Activated naive CD8-positive, alpha-beta T cell treated with anti-CD3 and anti-CD28 coated beads for 36 hours (primary cell): Measurements from ENCODE around the gene SKIL. TPM values are rescaled to one million over a fixed set of nuclear protein-coding genes. Genes with fewer than 3 reads are reported as not detected.

Experiments used
- DNase-seq: peaks from one replicate; pipeline ENCODE4 v3.0.0; 2021
- H3K27ac Mint-ChIP-seq: one replicate; pipeline ENCODE4 v1.8.0; 2022; ENCODE audit warnings: mild to moderate bottlenecking, moderate library complexity, mixed read lengths
- H3K27me3 Mint-ChIP-seq: one replicate; pipeline ENCODE4 v1.8.0; 2022; ENCODE audit warnings: mild to moderate bottlenecking, mixed read lengths
- H3K36me3 Mint-ChIP-seq: one replicate; pipeline ENCODE4 v1.8.0; 2021; ENCODE audit warnings: mild to moderate bottlenecking, mixed read lengths
- H3K4me1 Mint-ChIP-seq: one replicate; pipeline ENCODE4 v1.8.0; 2021; ENCODE audit warnings: mixed read lengths
- H3K4me3 Mint-ChIP-seq: one replicate; pipeline ENCODE4 v1.8.0; 2022; ENCODE audit warnings: mild to moderate bottlenecking, moderate library complexity, mixed read lengths
- H3K9me3 Mint-ChIP-seq: one replicate; pipeline ENCODE4 v1.8.0; 2022; ENCODE audit warnings: mixed read lengths
- total RNA-seq, 2 experiments: library from RNA; stranded (reverse); gene quantifications; one replicate each; pipeline ENCODE4 v1.2.3, GENCODE V29; 2021

Gene SKIL
- total RNA-seq, 2 experiments from 2014 or later = 15.2 to 15.6 TPM

DNA sequence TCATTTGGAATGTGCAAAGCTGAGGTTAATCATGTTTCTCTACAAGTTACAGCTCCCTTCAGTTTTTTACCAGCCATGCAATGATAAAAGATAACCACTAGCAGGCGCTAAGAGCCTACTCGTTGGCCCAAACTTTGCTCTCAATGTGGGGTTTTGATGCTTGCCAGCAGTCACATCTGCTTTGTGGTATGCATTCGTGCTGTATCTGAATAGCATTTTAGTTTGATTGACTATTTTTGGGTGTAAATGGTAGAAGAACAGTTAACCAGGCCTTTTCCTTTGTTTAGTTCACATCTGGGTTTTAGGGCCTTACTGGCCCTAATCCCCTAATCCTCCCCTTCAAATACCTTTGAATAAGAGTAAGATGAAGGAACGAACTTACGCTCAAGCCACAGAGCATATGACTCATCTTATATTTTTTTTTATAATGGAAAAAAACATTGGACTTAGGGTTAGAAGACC is 56.7 kb downstream of the SKIL start:
- Mint-ChIP-seq H3K27me3 (peaks cover 24% of the 10 kb centered on the region), H3K27ac (no peak overlapping the region), H3K9me3 (no peaks in the 10 kb centered on the region), H3K4me1 (peaks cover 12% of the 10 kb centered on the region), H3K4me3 (no peak overlapping the region), H3K36me3 (peaks cover 2% of the 10 kb centered on the region)
- DNase-seq = peak; percentile 19

DNA sequence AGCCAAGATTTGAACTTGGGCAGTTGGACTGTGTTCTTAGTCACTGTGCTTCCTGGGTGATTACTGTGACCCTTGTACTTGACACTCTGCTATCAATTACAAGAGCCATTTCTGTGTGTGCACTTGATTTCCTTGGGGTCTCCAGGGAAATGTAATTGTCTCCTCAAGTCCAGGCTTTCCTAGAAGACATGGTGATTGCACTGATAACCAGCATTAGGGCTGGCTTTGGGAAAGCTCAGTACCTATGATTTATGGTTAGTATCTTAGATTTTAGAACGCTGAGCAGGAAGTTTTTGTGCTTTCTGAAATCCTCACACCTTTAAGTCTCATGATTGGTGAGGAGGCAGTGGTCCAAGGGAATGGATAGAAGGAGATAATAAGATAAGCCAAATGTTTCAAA is 59.6 kb downstream of the SKIL start:
- no peak overlapping the region for H3K4me3 Mint-ChIP-seq
- H3K4me1 Mint-ChIP-seq = peaks cover 15% of the 10 kb centered on the region
- peaks cover 44% of the 10 kb centered on the region for H3K27me3 Mint-ChIP-seq
- DNase-seq = no peak
- H3K36me3 Mint-ChIP-seq = peaks cover 2% of the 10 kb centered on the region
- no peaks in the 10 kb centered on the region for H3K9me3 Mint-ChIP-seq
- H3K27ac Mint-ChIP-seq = no peak overlapping the region

DNA sequence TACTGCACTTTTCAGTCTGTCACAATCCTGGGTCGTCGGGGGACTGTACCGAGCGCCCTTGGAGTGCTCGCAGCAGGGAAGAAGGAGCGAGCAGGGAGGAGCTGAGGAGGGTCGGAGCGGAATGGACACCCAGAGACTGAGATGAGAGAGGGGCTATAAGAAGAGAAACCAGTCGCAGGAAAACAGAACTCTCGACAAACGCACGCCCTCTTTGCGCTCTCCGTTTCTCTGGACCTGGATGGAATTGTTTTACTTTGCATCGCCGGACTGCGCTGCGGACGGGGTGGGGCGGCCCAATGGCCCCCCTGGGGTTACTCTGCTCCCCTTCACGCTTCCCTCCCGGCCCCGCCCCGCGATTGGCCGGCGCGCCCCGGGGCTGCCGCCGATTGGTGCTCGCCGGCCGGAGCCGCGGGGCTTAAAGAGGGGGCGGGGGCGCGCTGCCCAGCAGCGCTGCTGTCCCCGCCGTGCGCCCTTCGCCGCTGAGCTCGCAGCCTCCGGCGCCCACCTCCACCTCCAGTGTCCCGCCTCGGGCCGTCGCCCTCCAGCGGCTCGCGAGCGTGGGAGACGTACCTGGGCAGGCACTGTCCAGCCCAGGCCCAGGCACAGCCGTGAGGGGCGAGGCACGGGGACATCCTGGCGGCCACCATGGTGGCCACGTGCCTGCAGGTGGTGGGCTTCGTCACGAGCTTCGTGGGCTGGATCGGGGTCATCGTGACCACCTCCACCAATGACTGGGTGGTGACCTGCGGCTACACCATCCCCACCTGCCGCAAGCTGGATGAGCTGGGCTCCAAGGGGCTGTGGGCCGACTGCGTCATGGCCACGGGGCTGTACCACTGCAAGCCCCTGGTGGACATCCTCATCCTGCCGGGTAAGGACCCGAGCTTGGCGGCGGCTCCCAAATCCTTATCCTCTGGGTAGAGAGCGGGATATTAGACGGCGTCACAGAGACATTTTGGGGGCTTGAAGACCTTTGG is 61.2 kb downstream of the SKIL start, which contains the start of gene CLDN11:
CLDN11 (plus strand) TSS at position 447 of the 977 bp plus-strand sequence; CDS start at position 646, 199 bp downstream.
- Mint-ChIP-seq H3K4me3 (peak within 1 kb of the TSS; percentile 66), H3K27me3 (peaks cover 49% of the 10 kb centered on the region), H3K4me1 (peaks cover 15% of the 10 kb centered on the region), H3K9me3 (no peaks in the 10 kb centered on the region), H3K36me3 (peaks cover 2% of the 10 kb centered on the region), H3K27ac (no peak within 1 kb of the TSS)
- DNase-seq = no peak

DNA sequence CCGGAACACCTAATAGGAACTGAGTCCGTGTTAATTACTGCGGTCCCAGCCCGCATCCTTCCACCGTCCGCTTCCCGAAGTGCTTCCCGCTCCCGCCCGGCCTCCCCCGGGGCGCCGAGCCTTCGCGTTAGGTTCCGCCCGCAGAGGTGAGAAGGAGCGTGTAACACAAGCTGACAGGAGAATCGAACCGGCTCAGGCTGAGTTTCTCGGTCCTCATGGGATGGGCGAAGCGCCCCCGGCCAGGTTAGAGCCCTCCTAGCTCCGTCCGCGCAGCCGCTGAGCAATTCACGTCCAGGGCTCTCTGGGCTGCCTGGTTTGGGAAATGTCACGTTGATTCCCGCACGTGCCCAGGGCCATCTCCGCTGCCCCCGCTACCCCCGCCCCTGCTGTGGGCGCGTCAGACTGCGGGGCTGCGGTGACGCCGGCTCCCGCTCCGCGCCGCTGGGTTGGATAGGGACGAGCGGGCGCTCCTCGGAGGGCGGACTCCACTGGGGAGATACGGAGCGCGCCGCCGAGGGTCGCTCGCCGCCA is 62.1 kb downstream of the SKIL start:
- H3K4me3 Mint-ChIP-seq = no peak overlapping the region
- no peak overlapping the region for H3K27ac Mint-ChIP-seq
- H3K27me3 Mint-ChIP-seq = peaks cover 49% of the 10 kb centered on the region
- peaks cover 11% of the 10 kb centered on the region for H3K4me1 Mint-ChIP-seq
- DNase-seq = no peak
- H3K9me3 Mint-ChIP-seq = no peaks in the 10 kb centered on the region
- H3K36me3 Mint-ChIP-seq = peaks cover 2% of the 10 kb centered on the region

DNA sequence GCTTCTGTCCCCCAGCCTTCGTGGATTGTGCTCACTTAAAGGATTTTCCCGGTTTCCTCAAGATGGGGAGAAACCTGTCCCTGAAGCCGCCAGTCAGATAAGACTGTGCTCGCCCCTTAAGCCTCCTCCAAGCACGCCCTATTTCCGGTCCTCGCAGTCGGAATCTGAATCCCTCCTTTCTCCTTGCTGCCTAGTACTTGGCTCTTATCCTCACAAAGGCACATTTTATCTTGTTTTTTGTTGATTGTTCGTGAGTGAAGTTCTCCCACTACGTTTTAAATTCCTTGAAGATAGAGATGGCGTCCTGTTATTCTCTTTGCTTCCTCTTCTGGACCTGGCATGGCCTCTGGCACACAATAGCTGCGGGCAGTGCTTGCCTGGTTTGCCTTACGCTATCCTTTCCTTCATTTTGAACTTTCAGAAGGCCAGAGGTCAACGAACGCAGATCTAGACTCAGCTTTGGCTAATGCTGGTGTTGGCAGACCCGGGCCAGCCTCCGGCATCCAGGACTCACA is 62.8 kb downstream of the SKIL start:
- Mint-ChIP-seq H3K27ac (no peak overlapping the region), H3K4me1 (peaks cover 9% of the 10 kb centered on the region), H3K27me3 (peaks cover 53% of the 10 kb centered on the region), H3K4me3 (no peak overlapping the region), H3K9me3 (no peaks in the 10 kb centered on the region), H3K36me3 (peaks cover 2% of the 10 kb centered on the region)
- no peak for DNase-seq

DNA sequence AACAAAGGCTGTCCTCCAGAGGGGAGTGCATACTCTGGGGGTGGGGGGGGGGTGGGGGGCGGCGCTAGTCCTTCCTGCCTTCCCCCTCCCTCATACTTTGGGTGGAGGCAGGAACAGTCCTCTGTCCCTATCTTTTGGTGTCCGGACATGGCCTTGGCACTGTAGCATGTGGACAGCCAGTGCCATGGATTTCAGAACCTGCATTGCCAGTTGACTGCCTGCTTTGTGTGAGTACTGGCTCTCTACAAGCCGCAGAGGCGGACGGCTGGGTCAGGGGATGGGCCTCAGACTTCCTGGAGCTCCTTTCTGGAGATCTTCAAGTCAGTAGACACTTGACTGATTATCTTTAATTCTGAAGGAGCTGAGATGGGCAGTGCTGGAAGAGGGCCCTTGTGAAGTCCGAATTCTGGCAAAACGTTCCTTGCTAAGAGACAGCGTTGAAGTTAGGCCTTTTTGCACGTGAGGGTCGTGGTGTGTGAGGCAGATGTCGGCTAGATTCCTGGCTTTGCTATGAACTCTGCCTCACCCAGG is 63.7 kb downstream of the SKIL start:
- Mint-ChIP-seq H3K36me3 (peaks cover 2% of the 10 kb centered on the region), H3K27me3 (peaks cover 55% of the 10 kb centered on the region), H3K4me1 (peaks cover 9% of the 10 kb centered on the region), H3K27ac (no peak overlapping the region), H3K9me3 (no peaks in the 10 kb centered on the region), H3K4me3 (no peak overlapping the region)
- no peak for DNase-seq

DNA sequence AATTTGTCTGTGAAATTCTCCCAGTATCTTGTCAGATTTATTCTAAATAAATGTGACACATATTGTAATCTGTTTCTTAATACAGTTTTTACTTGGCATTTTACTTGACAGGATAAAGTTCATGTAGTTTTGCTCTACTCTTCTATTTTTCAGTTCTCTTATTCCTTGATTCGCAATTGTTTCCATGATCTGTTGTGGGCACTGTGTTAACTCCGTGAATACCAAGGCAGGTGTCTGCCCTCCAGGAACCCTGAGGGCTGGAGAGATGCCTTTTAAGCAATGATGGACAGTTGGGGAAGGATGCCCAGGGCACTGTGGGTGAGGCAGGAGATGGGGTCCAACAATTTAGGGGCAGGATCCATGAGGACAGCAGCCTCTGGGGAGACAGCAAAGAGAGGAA is 64.2 kb downstream of the SKIL start:
- Mint-ChIP-seq H3K4me1 (peaks cover 9% of the 10 kb centered on the region), H3K9me3 (no peaks in the 10 kb centered on the region), H3K27me3 (peaks cover 56% of the 10 kb centered on the region), H3K4me3 (no peak overlapping the region), H3K36me3 (peaks cover 2% of the 10 kb centered on the region), H3K27ac (no peak overlapping the region)
- no peak for DNase-seq

DNA sequence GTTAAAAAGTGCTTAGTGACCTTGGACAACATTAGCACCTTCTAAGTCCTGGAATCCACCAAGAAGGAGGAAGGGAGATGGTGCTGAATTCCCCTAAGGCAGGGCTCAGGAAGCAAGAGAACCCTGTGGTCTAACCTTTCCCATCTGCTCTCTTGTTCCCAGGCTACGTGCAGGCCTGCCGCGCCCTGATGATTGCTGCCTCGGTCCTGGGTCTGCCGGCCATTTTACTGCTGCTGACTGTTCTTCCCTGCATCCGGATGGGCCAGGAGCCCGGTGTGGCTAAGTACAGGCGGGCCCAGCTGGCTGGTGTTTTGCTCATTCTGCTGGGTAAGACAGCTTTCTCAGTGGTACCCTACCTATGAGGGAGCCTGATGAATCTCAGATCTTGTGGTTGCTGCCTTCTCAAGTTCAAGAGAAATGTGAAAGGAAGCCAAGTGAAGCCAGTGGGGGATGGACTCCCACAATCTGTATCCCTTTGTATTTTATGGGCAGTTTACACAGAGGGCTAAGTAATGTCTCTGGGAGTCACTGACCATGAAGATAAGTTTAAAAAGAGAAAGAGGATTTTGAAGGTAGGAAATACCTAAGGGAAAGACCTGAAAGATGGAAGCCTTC is 65.6 kb downstream of the SKIL start:
- H3K9me3 Mint-ChIP-seq = no peaks in the 10 kb centered on the region
- no peak overlapping the region for H3K4me3 Mint-ChIP-seq
- DNase-seq = no peak
- peaks cover 2% of the 10 kb centered on the region for H3K36me3 Mint-ChIP-seq
- H3K27ac Mint-ChIP-seq = no peak overlapping the region
- H3K4me1 Mint-ChIP-seq = peaks cover 10% of the 10 kb centered on the region
- peaks cover 46% of the 10 kb centered on the region for H3K27me3 Mint-ChIP-seq

DNA sequence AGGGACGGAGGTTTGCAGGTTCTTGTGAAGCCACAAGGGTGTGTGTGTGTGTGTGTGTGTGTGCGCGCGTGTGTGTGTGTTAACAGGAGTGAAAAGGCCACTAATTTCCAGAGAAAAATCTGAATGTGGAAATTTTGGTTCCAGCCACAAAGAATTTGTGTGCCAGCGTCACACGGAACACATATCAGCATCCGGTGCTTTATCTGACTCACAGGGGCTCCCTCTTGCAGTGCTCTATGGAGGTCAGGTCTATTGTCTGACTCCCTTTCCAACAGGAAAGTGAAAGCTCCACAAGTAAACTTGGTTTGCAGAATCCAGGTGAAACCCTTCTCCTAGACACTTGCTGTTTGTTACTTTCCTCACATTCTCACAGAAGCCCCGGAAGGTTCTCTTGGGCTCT is 67.4 kb downstream of the SKIL start:
- DNase-seq = no peak
- H3K36me3 Mint-ChIP-seq = no peaks in the 10 kb centered on the region
- no peak overlapping the region for H3K4me3 Mint-ChIP-seq
- H3K9me3 Mint-ChIP-seq = no peaks in the 10 kb centered on the region
- H3K27ac Mint-ChIP-seq = no peak overlapping the region
- peaks cover 35% of the 10 kb centered on the region for H3K27me3 Mint-ChIP-seq
- peaks cover 18% of the 10 kb centered on the region for H3K4me1 Mint-ChIP-seq

DNA sequence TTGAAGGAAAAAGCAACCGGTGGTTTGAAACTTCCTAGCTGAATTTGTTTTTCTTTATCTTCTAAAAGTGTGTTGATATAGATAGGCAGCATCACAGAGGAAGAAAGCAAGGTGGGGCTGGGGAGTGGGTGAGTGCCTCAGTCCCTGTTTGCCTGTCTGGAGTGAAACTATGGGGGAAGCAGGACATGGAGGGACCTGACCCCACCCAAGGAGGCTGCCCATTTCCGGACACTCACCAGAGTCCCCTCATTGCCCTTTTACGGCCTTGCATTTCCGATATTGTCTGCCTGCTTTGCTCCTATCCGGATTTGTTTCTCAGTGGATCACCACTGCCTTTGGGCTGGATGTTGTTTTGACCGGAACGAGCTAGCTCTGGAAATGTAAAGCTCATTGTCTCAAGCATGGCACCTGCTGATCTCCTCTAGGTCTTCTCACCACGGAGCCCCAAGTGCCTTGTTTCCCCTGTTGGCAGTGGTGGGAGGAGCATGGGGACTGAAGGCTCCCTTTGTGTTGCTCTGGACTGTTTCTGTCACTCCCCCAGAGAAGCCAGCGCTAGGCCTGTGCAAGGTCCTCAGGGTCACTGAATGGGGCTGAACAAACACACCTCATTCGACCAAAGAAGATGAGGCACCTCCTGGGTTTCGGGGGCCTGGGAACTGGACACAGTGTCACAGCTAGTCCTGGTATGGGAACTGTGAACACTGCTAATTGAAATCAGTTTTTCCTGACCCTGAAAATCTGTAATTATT is 68.2 kb downstream of the SKIL start:
- Mint-ChIP-seq H3K27ac (no peak overlapping the region), H3K4me1 (peaks cover 18% of the 10 kb centered on the region), H3K36me3 (no peaks in the 10 kb centered on the region), H3K9me3 (no peaks in the 10 kb centered on the region), H3K4me3 (no peak overlapping the region), H3K27me3 (peaks cover 28% of the 10 kb centered on the region)
- no peak for DNase-seq

DNA sequence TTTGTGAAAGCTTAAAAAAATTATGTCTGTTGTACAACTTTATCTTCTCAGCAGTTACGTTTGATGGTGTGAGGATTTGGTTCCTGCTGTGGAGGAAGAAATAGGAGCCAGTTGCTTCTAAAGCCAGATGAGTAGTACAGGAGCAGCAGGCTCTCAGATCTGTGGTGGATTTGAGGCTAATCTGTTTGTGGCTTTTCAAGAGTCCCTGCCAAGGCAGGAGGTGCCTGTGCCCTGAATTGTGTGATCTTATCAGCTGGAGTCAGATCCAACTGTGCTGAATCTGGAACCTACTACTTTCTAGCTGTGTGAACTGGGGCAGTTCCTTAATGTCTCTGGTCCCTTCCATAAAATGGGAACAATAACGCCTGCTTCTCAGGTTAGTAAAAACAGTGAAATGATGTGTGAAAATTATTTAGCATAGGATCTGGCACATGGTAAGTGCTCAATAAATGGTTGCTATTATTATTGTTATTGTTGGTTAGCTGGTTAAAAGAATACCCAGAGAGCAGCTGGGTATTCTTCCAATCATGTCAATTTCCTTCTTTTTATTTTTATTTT is 68.8 kb downstream of the SKIL start:
- peaks cover 18% of the 10 kb centered on the region for H3K4me1 Mint-ChIP-seq
- H3K27me3 Mint-ChIP-seq = peaks cover 26% of the 10 kb centered on the region
- no peaks in the 10 kb centered on the region for H3K9me3 Mint-ChIP-seq
- H3K4me3 Mint-ChIP-seq = no peak overlapping the region
- no peak for DNase-seq
- no peak overlapping the region for H3K27ac Mint-ChIP-seq
- no peaks in the 10 kb centered on the region for H3K36me3 Mint-ChIP-seq

DNA sequence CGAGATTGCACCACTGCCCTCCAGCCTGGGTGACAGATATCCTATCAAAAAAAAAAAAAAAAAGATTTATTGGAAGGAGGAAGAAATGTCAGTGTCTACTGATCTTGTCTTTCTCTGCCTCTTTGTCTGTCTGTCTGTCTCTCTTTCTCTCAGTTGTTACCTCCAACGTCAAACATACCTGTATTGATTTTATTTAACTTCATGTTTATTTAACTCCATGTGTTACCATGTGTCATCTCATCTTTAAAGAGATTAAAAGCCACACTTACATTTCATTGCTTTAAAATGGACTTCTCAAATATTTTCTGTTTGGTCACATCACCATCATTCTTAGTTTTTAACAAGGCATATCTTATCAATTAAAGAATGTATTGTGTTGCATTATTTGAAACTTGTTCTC is 70.6 kb downstream of the SKIL start:
- Mint-ChIP-seq H3K4me1 (peaks cover 16% of the 10 kb centered on the region), H3K36me3 (no peaks in the 10 kb centered on the region), H3K27ac (no peak overlapping the region), H3K9me3 (no peaks in the 10 kb centered on the region), H3K27me3 (peaks cover 20% of the 10 kb centered on the region), H3K4me3 (no peak overlapping the region)
- DNase-seq = no peak

DNA sequence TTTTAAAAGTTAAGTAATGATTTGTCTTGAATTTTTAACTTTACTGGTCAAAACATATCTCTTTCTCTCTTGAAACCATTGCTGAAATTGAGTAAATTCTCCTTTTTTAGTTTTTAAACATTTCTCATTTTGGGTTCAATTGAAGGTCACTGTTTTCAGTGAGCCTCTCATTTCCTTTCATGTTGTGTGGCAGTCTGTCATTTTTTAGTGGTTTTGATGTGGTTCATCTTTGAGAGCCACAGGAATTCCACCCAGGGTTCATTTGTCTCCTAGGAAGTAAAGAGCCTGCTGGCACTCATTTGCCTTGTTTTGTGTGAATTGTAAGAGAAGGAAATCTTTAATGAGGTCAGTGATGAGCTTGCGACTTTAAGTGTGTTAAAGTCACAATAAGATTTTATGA is 71.5 kb downstream of the SKIL start:
- H3K4me1 Mint-ChIP-seq = peaks cover 16% of the 10 kb centered on the region
- peaks cover 17% of the 10 kb centered on the region for H3K27me3 Mint-ChIP-seq
- H3K4me3 Mint-ChIP-seq = no peak overlapping the region
- DNase-seq = no peak
- H3K36me3 Mint-ChIP-seq = no peaks in the 10 kb centered on the region
- H3K9me3 Mint-ChIP-seq = no peaks in the 10 kb centered on the region
- no peak overlapping the region for H3K27ac Mint-ChIP-seq

DNA sequence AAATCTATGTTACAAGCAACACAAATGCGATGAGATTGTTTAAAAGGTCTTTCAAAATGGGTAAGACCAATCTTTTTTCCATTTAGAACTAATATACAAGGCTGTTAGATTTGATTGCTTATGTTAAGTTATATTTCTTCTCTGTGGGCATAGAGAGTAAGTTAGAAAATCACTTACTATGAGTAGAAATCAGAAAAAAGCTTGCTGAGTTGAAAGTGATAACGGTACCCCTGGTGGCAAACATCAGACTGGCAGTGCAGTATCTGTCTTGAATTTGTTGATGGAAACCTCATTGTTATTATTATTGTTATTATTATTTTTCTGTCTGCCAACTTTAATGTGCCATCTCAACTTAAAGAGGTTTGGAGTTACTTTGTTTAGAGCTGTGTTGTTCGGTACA is 73.5 kb downstream of the SKIL start:
- Mint-ChIP-seq H3K4me1 (peaks cover 16% of the 10 kb centered on the region), H3K9me3 (no peaks in the 10 kb centered on the region), H3K36me3 (no peaks in the 10 kb centered on the region), H3K4me3 (no peak overlapping the region), H3K27me3 (peaks cover 8% of the 10 kb centered on the region), H3K27ac (no peak overlapping the region)
- no peak for DNase-seq
